Measurements from ENCODE around the gene NSD2.
"Not testable (repeated sequence)": the region's sequence is repeated elsewhere in the genome, so short reads cannot be mapped to it uniquely, and the experiment has no call there.

The NSD2 gene

GRCh38 chr4:1985780-1986577 lies 114.8 kb downstream of the NSD2 start:
- DNase-seq (ENCODE audit: low spot score) = no peak

GRCh38 chr4:1986578-1987210 lies 115.5 kb downstream of the NSD2 start:
- no peak for DNase-seq (ENCODE audit: low spot score)

GRCh38 chr4:1987296-1987695 lies 116.1 kb downstream of the NSD2 start:
- no peak for DNase-seq (ENCODE audit: low spot score)

- no peak for DNase-seq (ENCODE audit: low spot score)
These were observed 116.6 kb downstream of the NSD2 start for GRCh38 chr4:1987721-1988326.

GRCh38 chr4:1988327-1988724 lies 117.1 kb downstream of the NSD2 start:
- DNase-seq (ENCODE audit: low spot score) = no peak

- no peak for DNase-seq (ENCODE audit: low spot score)
These were observed 118.5 kb downstream of the NSD2 start for GRCh38 chr4:1989533-1990347.

GRCh38 chr4:1990348-1990645 lies 119.1 kb downstream of the NSD2 start:
- DNase-seq (ENCODE audit: low spot score) = no peak

GRCh38 chr4:1990676-1991075 lies 119.5 kb downstream of the NSD2 start:
- no peak for DNase-seq (ENCODE audit: low spot score)

GRCh38 chr4:1991087-1991486 lies 119.9 kb downstream of the NSD2 start:
- no peak for DNase-seq (ENCODE audit: low spot score)

GRCh38 chr4:1991596-1992434 lies 120.6 kb downstream of the NSD2 start:
- no peak for DNase-seq (ENCODE audit: low spot score)

GRCh38 chr4:1992468-1993168 lies 121.4 kb downstream of the NSD2 start:
- no peak for DNase-seq (ENCODE audit: low spot score)

- no peak for DNase-seq (ENCODE audit: low spot score)
These were observed 122.0 kb downstream of the NSD2 start for GRCh38 chr4:1993169-1993516.

GRCh38 chr4:1993718-1994516 lies 122.7 kb downstream of the NSD2 start:
- DNase-seq (ENCODE audit: low spot score) = not testable (repeated sequence)

- no peak for DNase-seq (ENCODE audit: low spot score)
These were observed 123.7 kb downstream of the NSD2 start for GRCh38 chr4:1994938-1995337.

- DNase-seq (ENCODE audit: low spot score) = no peak
These were observed 125.8 kb downstream of the NSD2 start for GRCh38 chr4:1996866-1997611.

- DNase-seq (ENCODE audit: low spot score) = no peak
These were observed 126.5 kb downstream of the NSD2 start for GRCh38 chr4:1997712-1998111.

GRCh38 chr4:1998296-1998695 lies 127.1 kb downstream of the NSD2 start:
- DNase-seq (ENCODE audit: low spot score) = no peak

- not testable (repeated sequence) for DNase-seq (ENCODE audit: low spot score)
These were observed 128.1 kb downstream of the NSD2 start for GRCh38 chr4:1999308-1999707.

- not testable (repeated sequence) for DNase-seq (ENCODE audit: low spot score)
These were observed 132.2 kb downstream of the NSD2 start for GRCh38 chr4:2003361-2003760.

GRCh38 chr4:2006367-2006766 lies 135.2 kb downstream of the NSD2 start:
- no peak for DNase-seq (ENCODE audit: low spot score)
